K562 (cell line): ENCODE data around the gene SHTN1. TPM values are rescaled to one million over a fixed set of nuclear protein-coding genes. Genes with fewer than 3 reads are reported as not detected.

ENCODE experiments used
- ATAC-seq: fragments of 200-7000 bp; cut with Tn5 transposase; 3 replicates; pipeline ENCODE4 v1.9.1; 2020; ENCODE audit warnings: moderate library complexity
- BruUV-seq: library from RNA; stranded (reverse); fragments of 400-500 nt; replicated peaks from 2 replicates; lab custom pipeline; 2021; lab: Mats Ljungman, UMichigan
- CTCF ChIA-PET: fragments of 300-600 bp; formaldehyde crosslinking; extraction: SDS; loops from one replicate; lab custom pipeline; 2021; ENCODE audit warnings: low intra/inter-chr PET ratio; lab: Yijun Ruan, JAX
- POLR2A ChIA-PET: fragments of 300-600, 350-650 bp; sonication (Branson Sonifier 250); formaldehyde crosslinking; extraction: SDS; loops from one replicate; lab custom pipeline; 2021; ENCODE audit warnings: antibody characterized with exemption, inconsistent platforms; lab: Yijun Ruan, JAX
- DNase-seq, 4 experiments: peaks; one replicate each; pipeline versions ENCODE4 v3.0.0 to v3.0.0-alpha.2; 2011 to 2018; ENCODE audit warnings: low spot score in 3 of 4, mixed read lengths in 3 of 4; ENCODE audit errors: extremely low read depth in 1 of 4
- FAIRE-seq: peaks from 2 replicates; lab custom pipeline; 2011; peaks lifted over from hg19 to GRCh38; lab: Jason Lieb, UNC
- H2AFZ ChIP-seq: 2 replicates; pipeline ENCODE4 v1.6.0; 2011; ENCODE audit warnings: low read depth, low read length, control low read depth, inconsistent platforms
- H3K27ac ChIP-seq: fragments of 200-600 bp; 3 replicates; pipeline ENCODE4 v1.8.0; 2011; ENCODE audit warnings: low read depth, mild to moderate bottlenecking, control low read depth, inconsistent platforms, low read length, moderate library complexity, mixed read lengths; ENCODE audit errors: extremely low read depth
- H3K27me3 ChIP-seq, 2 experiments: fragments of 300-600 bp in 1 of 2; 2 replicates in 1 of 2; 3 replicates in 1 of 2; pipeline versions ENCODE4 v1.6.0 to v1.8.0; 2011; ENCODE audit warnings: inconsistent platforms in 2 of 2, low read length in 2 of 2, mild to moderate bottlenecking in 1 of 2, mixed read lengths in 1 of 2, moderate library complexity in 1 of 2; ENCODE audit not compliant: control insufficient read depth in 2 of 2, insufficient read depth in 2 of 2
- H3K36me3 ChIP-seq: fragments of 300-600 bp; 3 replicates; pipeline ENCODE4 v1.8.0; 2011; ENCODE audit warnings: mild to moderate bottlenecking, low read length, inconsistent platforms; ENCODE audit not compliant: control insufficient read depth, insufficient read depth
- H3K4me1 ChIP-seq, 2 experiments: fragments of 200-600 bp in 1 of 2; replicated peaks in 1 of 2; 2 replicates in 1 of 2; 3 replicates in 1 of 2; pipeline versions ENCODE4 v1.5.1 to v1.8.0; 2011; ENCODE audit warnings: inconsistent platforms in 2 of 2, low read length in 2 of 2, mild to moderate bottlenecking in 1 of 2, mixed read lengths in 1 of 2, moderate library complexity in 1 of 2; ENCODE audit not compliant: control insufficient read depth in 2 of 2, insufficient read depth in 2 of 2
- H3K4me2 ChIP-seq: 2 replicates; pipeline ENCODE4 v1.6.1; 2011; ENCODE audit warnings: low read length, control low read depth, inconsistent platforms, mixed read lengths; ENCODE audit not compliant: insufficient read depth
- H3K4me3 ChIP-seq: fragments of 200-600 bp; sonication (generic), shearing (Covaris generic); 2 replicates; pipeline ENCODE4 v1.5.1; 2016; ENCODE audit warnings: control low read depth, inconsistent platforms
- H3K79me2 ChIP-seq: fragments of 200-600 bp; 3 replicates; pipeline ENCODE4 v1.8.0; 2011; ENCODE audit warnings: low read length, inconsistent platforms; ENCODE audit not compliant: control insufficient read depth, insufficient read depth
- H3K9ac ChIP-seq, 2 experiments: 2 replicates each; pipeline versions ENCODE4 v1.6.0 to v1.6.1; 2011; ENCODE audit warnings: low read depth in 2 of 2, low read length in 2 of 2, control low read depth in 1 of 2, inconsistent platforms in 1 of 2, mild to moderate bottlenecking in 1 of 2, mixed read lengths in 1 of 2; ENCODE audit not compliant: insufficient read depth in 1 of 2
- H3K9me1 ChIP-seq: one replicate; pipeline ENCODE4 v1.6.0; 2011; ENCODE audit warnings: inconsistent platforms, mild to moderate bottlenecking, low read length, moderate library complexity; ENCODE audit not compliant: control insufficient read depth, insufficient read depth
- H3K9me3 ChIP-seq: replicated peaks from 2 replicates; pipeline ENCODE4 v1.5.1; 2011; ENCODE audit warnings: low read depth, low read length, inconsistent platforms; ENCODE audit not compliant: control insufficient read depth, insufficient read depth
- H4K20me1 ChIP-seq: replicated peaks from 2 replicates; pipeline ENCODE4 v1.6.1; 2011; ENCODE audit warnings: low read length, inconsistent platforms, mixed read lengths; ENCODE audit not compliant: control insufficient read depth, insufficient read depth
- ARNT ChIP-seq, 2 experiments: fragments of 450-650 bp; IDR thresholded peaks; 2 replicates each; pipeline ENCODE4 v1.6.1; 2016; ENCODE audit warnings: mild to moderate bottlenecking in 1 of 2
- CHAMP1 ChIP-seq: fragments of 450-650 bp; IDR thresholded peaks from 2 replicates; pipeline ENCODE4 v1.6.1; 2016; ENCODE audit warnings: mild to moderate bottlenecking
- CXXC5 ChIP-seq: fragments of 250-450 bp; sonication (Bioruptor Pico); IDR thresholded peaks from 2 replicates; pipeline ENCODE4 v1.8.0; 2022; ENCODE audit warnings: inconsistent platforms, mild to moderate bottlenecking, moderate library complexity
- DDX20 ChIP-seq: fragments of 450-650 bp; IDR thresholded peaks from 2 replicates; pipeline ENCODE4 v1.6.1; 2016; ENCODE audit warnings: missing genetic modification characterization, low read depth, mild to moderate bottlenecking, missing compliant biosample characterization, moderate library complexity
- FUS ChIP-seq: fragments of 200-400 bp; formaldehyde crosslinking; optimal IDR thresholded peaks from 2 replicates; pipeline ENCODE3; 2017; ENCODE audit warnings: low read depth, low read length
- HLTF ChIP-seq: fragments of 450-650 bp; IDR thresholded peaks from 2 replicates; pipeline ENCODE4 v1.6.1; 2016
- HNRNPK ChIP-seq: fragments of 200-400 bp; formaldehyde crosslinking; IDR thresholded peaks from one replicate; pipeline ENCODE4 v1.6.1; 2018; ENCODE audit warnings: mild to moderate bottlenecking, low read depth, low read length; ENCODE audit not compliant: poor library complexity, severe bottlenecking
- PHB2 ChIP-seq: fragments of 450-650 bp; IDR thresholded peaks from 2 replicates; pipeline ENCODE4 v1.6.1; 2017; ENCODE audit warnings: low read depth
- POLR2H ChIP-seq: IDR thresholded peaks from 2 replicates; pipeline ENCODE4 v1.6.1; 2016; ENCODE audit warnings: missing genetic modification characterization, low read depth, mild to moderate bottlenecking, control low read depth, missing compliant biosample characterization, moderate library complexity
- RCOR1 ChIP-seq, 2 experiments: IDR thresholded peaks; 2 replicates each; pipeline ENCODE4 v1.6.1; 2012; ENCODE audit warnings: low read depth in 2 of 2, low read length in 2 of 2, borderline replicate concordance in 1 of 2, improper control_type of control experiment in 1 of 2
- SRSF7 ChIP-seq: fragments of 200-400 bp; formaldehyde crosslinking; optimal IDR thresholded peaks from 2 replicates; pipeline ENCODE3; 2017; ENCODE audit warnings: mild to moderate bottlenecking, low read depth, low read length
- ZBTB1 ChIP-seq: sonication (generic); formaldehyde crosslinking; IDR thresholded peaks from 2 replicates; pipeline ENCODE4 v1.8.1; 2023; ENCODE audit warnings: missing genetic modification reagents, low read depth, mild to moderate bottlenecking, borderline replicate concordance
- ZKSCAN1 ChIP-seq: fragments of 150-350 bp; IDR thresholded peaks from 2 replicates; pipeline ENCODE4 v1.6.1; 2016; ENCODE audit warnings: low read depth, low read length
- ZNF398 ChIP-seq: fragments of 250-450 bp; sonication (Bioruptor Pico); IDR thresholded peaks from 2 replicates; pipeline ENCODE4 v1.8.0; 2021; ENCODE audit warnings: moderate library complexity, mild to moderate bottlenecking, inconsistent platforms
- ZNF778 ChIP-seq: fragments of 450-650 bp; formaldehyde crosslinking; IDR thresholded peaks from 2 replicates; pipeline ENCODE4 v1.4.0; 2020; ENCODE audit warnings: mild to moderate bottlenecking, moderate library complexity
- WGBS: fragments of 100-300 bp; shearing (Covaris generic); methylation state at CpG from one replicate; pipeline ENCODE4 v1.1.6; 2016; ENCODE audit warnings: low coverage, mixed read lengths; ENCODE audit not compliant: insufficient coverage; ENCODE audit errors: missing lambda C conversion rate; 5-methylcytosine and 5-hydroxymethylcytosine counted together
- in situ Hi-C: fragments of 300-500 bp; cut with MboI; formaldehyde crosslinking; loops from 4 replicates; pipeline ENCODE4 v1.15.0; 2018; ENCODE audit warnings: inconsistent platforms, mixed read lengths
- intact Hi-C: fragments of 100-400 bp; cut with micrococcal nuclease; formaldehyde crosslinking; loops from 2 replicates; pipeline ENCODE4 v1.14.2; 2022
- polyA plus RNA-seq, 8 experiments: library from polyadenylated mRNA; depleted of rRNA in 4 of 8; stranded (reverse) in 5 of 8; unstranded in 3 of 8; fragments of >200 nt; fragmentation: Nextera tagmentation in 2 of 8; fragmentation: Illumina TruSeq in 1 of 8; extraction: Ambion mirVana in 2 of 8; extraction: Trizol in 1 of 8; gene quantifications; 2 replicates each; pipeline versions ENCODE4 v1.2.1 to v1.2.3, GENCODE V29; 2011 to 2014; ENCODE audit warnings: inconsistent platforms in 1 of 8, missing spikeins in 1 of 8
- total RNA-seq, 7 experiments: library from RNA; depleted of rRNA in 6 of 7; stranded (reverse); fragments of >200 nt in 6 of 7; fragmentation: Illumina TruSeq in 2 of 7; extraction: Trizol in 2 of 7; gene quantifications; 2 replicates each; pipeline versions ENCODE4 v1.2.1 to v1.2.3, GENCODE V29; 2011 to 2021; ENCODE audit warnings: low replicate concordance in 1 of 7

The SHTN1 gene
- total and polyA plus RNA-seq, 9 of the 15 experiments (the other 6 are each of a cell fraction or from before 2014, with no cell fraction given) = 5.4 to 21.3 (median 13.3) TPM

- no peak for TF ChIP-seq CHAMP1
- TF ChIP-seq ZNF778 (CRISPR knock-in tag) = no peak
- TF ChIP-seq ZKSCAN1 = no peak
- no peak for TF ChIP-seq CXXC5 (CRISPR knock-in tag)
- no peak for TF ChIP-seq PHB2
- no peak for TF ChIP-seq ZNF398
- TF ChIP-seq ARNT (IDR thresholded peaks at IDR 0.05) = no peak
- no peak for TF ChIP-seq HNRNPK
- TF ChIP-seq DDX20 (tag) = no peak
- TF ChIP-seq FUS = no peak
- no peak for TF ChIP-seq ZBTB1
- TF ChIP-seq HLTF = no peak
- TF ChIP-seq SRSF7 = no peak
- no peak for TF ChIP-seq POLR2H
- TF ChIP-seq RCOR1 (IDR thresholded peaks at IDR 0.05; ENCODE audit: borderline replicate concordance in 1 of 2, low read depth in 2 of 2, low read length in 2 of 2) = no peak
- CTCF ChIA-PET = no interaction called here
- no peak overlapping the region for H3K4me3 ChIP-seq
- no TSS peak for BruUV-seq
- no peaks in the 10 kb centered on the region for H3K4me1 ChIP-seq
- H3K9me3 ChIP-seq = no peaks in the 10 kb centered on the region
- H4K20me1 ChIP-seq = no peaks in the 10 kb centered on the region
- H3K36me3 ChIP-seq = no peaks in the 10 kb centered on the region
- intact Hi-C loops = no loop called here
- WGBS = 0% methylated on average over 2 of the region's 4 CpGs
- no peak overlapping the region for H3K4me2 ChIP-seq
- H2AFZ ChIP-seq = no peak overlapping the region
- in situ Hi-C loops = no loop called here
- no peak for DNase-seq
- FAIRE-seq = no peak
- H3K9ac ChIP-seq = no peak overlapping the region
- H3K9me1 ChIP-seq = no peaks in the 10 kb centered on the region
- peaks cover 0 to 2% of the 10 kb centered on the region in 2 experiments; a peak in 2 of 5 replicates for H3K27me3 ChIP-seq
- ATAC-seq = no peak
- no peak overlapping the region for H3K27ac ChIP-seq
- POLR2A ChIA-PET = no interaction called here
- H3K79me2 ChIP-seq = no peaks in the 10 kb centered on the region
Observed at GRCh38 chr10:116868722-116869121, 136.3 kb downstream of the SHTN1 start.
